Liver (tissue), 9 donors: ENCODE data around the gene THRAP3. TPM values are rescaled to one million over a fixed set of nuclear protein-coding genes. Genes with fewer than 3 reads are reported as not detected.
A peak's percentile ranks its signal among the peaks of the same experiment; 100 is the strongest.

ENCODE experiments used
- DNase-seq: peaks from one replicate; pipeline ENCODE4 v3.0.0-alpha.2; 2017; ENCODE audit warnings: low spot score
- H3K27ac ChIP-seq, 2 donors: one replicate each; pipeline ENCODE4 v1.7.0; 2013; ENCODE audit warnings: inconsistent platforms in 2 of 2, low read length in 2 of 2, control low read depth in 1 of 2, low read depth in 1 of 2, mild to moderate bottlenecking in 1 of 2
- H3K27me3 ChIP-seq, 4 donors: one replicate each; pipeline versions ENCODE4 v1.6.1 to v1.7.0; 2013; ENCODE audit warnings: low read length in 3 of 4, inconsistent platforms in 1 of 4, mild to moderate bottlenecking in 1 of 4, moderate library complexity in 1 of 4; ENCODE audit not compliant: control insufficient read depth in 4 of 4, insufficient read depth in 4 of 4
- H3K36me3 ChIP-seq, 4 donors: one replicate each; pipeline versions ENCODE4 v1.6.1 to v1.7.0; 2013; ENCODE audit warnings: low read length in 3 of 4, mild to moderate bottlenecking in 3 of 4, low read depth in 1 of 4, moderate library complexity in 1 of 4; ENCODE audit not compliant: control insufficient read depth in 4 of 4, insufficient read depth in 3 of 4
- H3K4me1 ChIP-seq, 4 donors: one replicate each; pipeline versions ENCODE4 v1.6.1 to v1.7.0; 2013; ENCODE audit warnings: low read length in 3 of 4, mild to moderate bottlenecking in 3 of 4, moderate library complexity in 1 of 4; ENCODE audit not compliant: control insufficient read depth in 4 of 4, insufficient read depth in 4 of 4
- H3K4me3 ChIP-seq, 3 donors: one replicate each; pipeline versions ENCODE4 v1.6.1 to v1.7.0; 2013; ENCODE audit warnings: low read length in 3 of 3, control low read depth in 1 of 3, low read depth in 1 of 3, mild to moderate bottlenecking in 1 of 3
- H3K9ac ChIP-seq, 2 donors: one replicate each; pipeline ENCODE4 v1.7.0; 2013; ENCODE audit warnings: low read length in 2 of 2, mild to moderate bottlenecking in 2 of 2, moderate library complexity in 2 of 2, control low read depth in 1 of 2, low read depth in 1 of 2
- H3K9me3 ChIP-seq, 4 donors: one replicate each; pipeline versions ENCODE4 v1.6.1 to v1.7.0; 2013; ENCODE audit warnings: low read length in 3 of 4; ENCODE audit not compliant: control insufficient read depth in 4 of 4
- ATF3 ChIP-seq: IDR thresholded peaks from 2 replicates; pipeline ENCODE4 v1.6.1; 2016; ENCODE audit warnings: antibody characterized with exemption
- CTCF ChIP-seq: fragments of 150-350 bp; IDR thresholded peaks from 2 replicates; pipeline ENCODE4 v1.5.1; 2017; ENCODE audit warnings: improper control_type of control experiment, low read depth, low read length; ENCODE audit not compliant: missing input control
- EGR1 ChIP-seq, 2 donors: IDR thresholded peaks; 2 replicates each; pipeline ENCODE4 v1.6.1; 2016 to 2018; ENCODE audit warnings: antibody characterized with exemption in 2 of 2, low read depth in 2 of 2
- FOXA1 ChIP-seq: IDR thresholded peaks from 2 replicates; pipeline ENCODE4 v1.6.1; 2016; ENCODE audit warnings: antibody characterized with exemption
- FOXA2 ChIP-seq: IDR thresholded peaks from 2 replicates; pipeline ENCODE4 v1.6.1; 2016; ENCODE audit warnings: antibody characterized with exemption
- GABPA ChIP-seq, 2 donors: IDR thresholded peaks in 1 of 2; conservative IDR thresholded peaks in 1 of 2; 2 replicates each; pipeline ENCODE4 v1.6.1; 2016; ENCODE audit warnings: antibody characterized with exemption in 2 of 2, mild to moderate bottlenecking in 1 of 2, moderate library complexity in 1 of 2
- HNF4A ChIP-seq, 2 donors: conservative IDR thresholded peaks; 2 replicates each; pipeline ENCODE4 v1.6.1; 2016; ENCODE audit warnings: antibody characterized with exemption in 2 of 2, mild to moderate bottlenecking in 2 of 2
- HNF4G ChIP-seq: IDR thresholded peaks from 2 replicates; pipeline ENCODE4 v1.6.1; 2016; ENCODE audit warnings: antibody characterized with exemption
- JUND ChIP-seq, 2 donors: IDR thresholded peaks; 2 replicates each; pipeline ENCODE4 v1.6.1; 2016; ENCODE audit warnings: antibody characterized with exemption in 2 of 2
- MAX ChIP-seq: IDR thresholded peaks from 2 replicates; pipeline ENCODE4 v1.6.1; 2016; ENCODE audit warnings: antibody characterized with exemption
- NR2F2 ChIP-seq: IDR thresholded peaks from 2 replicates; pipeline ENCODE4 v1.6.1; 2016; ENCODE audit warnings: antibody characterized with exemption
- RAD21 ChIP-seq, 2 donors: IDR thresholded peaks; 2 replicates each; pipeline ENCODE4 v1.6.1; 2016; ENCODE audit warnings: antibody characterized with exemption in 2 of 2, mild to moderate bottlenecking in 2 of 2
- RXRA ChIP-seq, 2 donors: IDR thresholded peaks; 2 replicates each; pipeline ENCODE4 v1.6.1; 2017 to 2018; ENCODE audit warnings: antibody characterized with exemption in 2 of 2, mild to moderate bottlenecking in 1 of 2
- SP1 ChIP-seq: IDR thresholded peaks from 2 replicates; pipeline ENCODE4 v1.6.1; 2018; ENCODE audit warnings: antibody characterized with exemption, mild to moderate bottlenecking
- YY1 ChIP-seq: IDR thresholded peaks from 2 replicates; pipeline ENCODE4 v1.6.1; 2016; ENCODE audit warnings: antibody characterized with exemption, mild to moderate bottlenecking
- ZBTB33 ChIP-seq: IDR thresholded peaks from 2 replicates; pipeline ENCODE4 v1.6.1; 2016; ENCODE audit warnings: antibody characterized with exemption
- WGBS: extraction: QIAGEN DNeasy Blood & Tissue Kit; methylation state at CpG from one replicate; pipeline ENCODE4 v1.1.7; 2013; 5-methylcytosine and 5-hydroxymethylcytosine counted together
- polyA plus RNA-seq, 2 donors: library from polyadenylated mRNA; stranded (reverse) in 1 of 2; unstranded in 1 of 2; fragments of 200-250 nt in 1 of 2; fragments of >200 nt in 1 of 2; fragmentation: Nextera tagmentation in 1 of 2; extraction: Ambion mirVana in 1 of 2; gene quantifications; one replicate each; pipeline versions ENCODE4 v1.2.1 to v1.2.3, GENCODE V29; 2013 to 2015
- total RNA-seq, 2 donors: library from RNA; depleted of rRNA; stranded (reverse); fragments of >200 nt; gene quantifications; one replicate each; pipeline ENCODE4 v1.2.3, GENCODE V29; 2014
- TF ChIP-seq, protein P1 (sequence below): IDR thresholded peaks from 2 replicates; pipeline ENCODE4 v1.6.1; 2016; ENCODE audit warnings: antibody characterized with exemption, mild to moderate bottlenecking
- donor health status: healthy.
- donor health status: healthy.
- donor health status: healthy.
- donor health status: healthy.
- donor health status: healthy.

The THRAP3 gene
- total and polyA plus RNA-seq, 4 donors, result 21.3 to 55.1 (median 45.8) TPM

DNA sequence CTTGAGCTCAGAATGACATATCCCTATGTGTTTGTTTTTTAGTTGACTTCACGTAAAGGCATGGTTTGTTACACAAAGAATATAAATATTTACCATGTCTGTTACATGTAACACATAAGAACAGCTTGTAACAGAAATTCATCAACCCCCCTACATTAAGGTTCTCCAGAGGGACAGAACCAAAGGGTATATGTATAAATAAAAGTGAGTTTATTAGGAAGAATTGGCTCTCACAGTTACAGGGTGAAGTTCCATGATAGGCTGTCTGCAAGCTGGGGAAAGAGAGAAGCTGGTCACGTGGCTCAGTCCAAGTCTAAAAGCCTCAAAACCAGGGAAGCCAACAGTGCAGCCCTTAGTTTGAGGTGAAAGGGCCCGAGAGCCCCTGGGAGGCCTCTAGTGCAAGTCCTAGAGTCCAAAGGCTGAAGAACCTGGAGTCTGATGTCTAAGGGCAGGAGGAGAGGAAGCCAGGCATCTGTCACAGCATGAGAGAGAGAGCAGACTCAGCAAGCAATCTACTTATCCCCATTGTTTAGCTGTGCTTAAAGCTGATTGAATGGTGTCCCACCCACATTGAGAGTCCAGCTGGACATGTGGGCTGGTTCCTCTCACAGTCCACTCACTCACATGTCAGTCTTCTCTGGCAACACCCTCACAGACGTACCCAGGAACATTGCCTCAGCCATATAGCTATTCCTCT, 15.8 kb downstream of the THRAP3 start (continued):
- TF ChIP-seq, protein P1, sequence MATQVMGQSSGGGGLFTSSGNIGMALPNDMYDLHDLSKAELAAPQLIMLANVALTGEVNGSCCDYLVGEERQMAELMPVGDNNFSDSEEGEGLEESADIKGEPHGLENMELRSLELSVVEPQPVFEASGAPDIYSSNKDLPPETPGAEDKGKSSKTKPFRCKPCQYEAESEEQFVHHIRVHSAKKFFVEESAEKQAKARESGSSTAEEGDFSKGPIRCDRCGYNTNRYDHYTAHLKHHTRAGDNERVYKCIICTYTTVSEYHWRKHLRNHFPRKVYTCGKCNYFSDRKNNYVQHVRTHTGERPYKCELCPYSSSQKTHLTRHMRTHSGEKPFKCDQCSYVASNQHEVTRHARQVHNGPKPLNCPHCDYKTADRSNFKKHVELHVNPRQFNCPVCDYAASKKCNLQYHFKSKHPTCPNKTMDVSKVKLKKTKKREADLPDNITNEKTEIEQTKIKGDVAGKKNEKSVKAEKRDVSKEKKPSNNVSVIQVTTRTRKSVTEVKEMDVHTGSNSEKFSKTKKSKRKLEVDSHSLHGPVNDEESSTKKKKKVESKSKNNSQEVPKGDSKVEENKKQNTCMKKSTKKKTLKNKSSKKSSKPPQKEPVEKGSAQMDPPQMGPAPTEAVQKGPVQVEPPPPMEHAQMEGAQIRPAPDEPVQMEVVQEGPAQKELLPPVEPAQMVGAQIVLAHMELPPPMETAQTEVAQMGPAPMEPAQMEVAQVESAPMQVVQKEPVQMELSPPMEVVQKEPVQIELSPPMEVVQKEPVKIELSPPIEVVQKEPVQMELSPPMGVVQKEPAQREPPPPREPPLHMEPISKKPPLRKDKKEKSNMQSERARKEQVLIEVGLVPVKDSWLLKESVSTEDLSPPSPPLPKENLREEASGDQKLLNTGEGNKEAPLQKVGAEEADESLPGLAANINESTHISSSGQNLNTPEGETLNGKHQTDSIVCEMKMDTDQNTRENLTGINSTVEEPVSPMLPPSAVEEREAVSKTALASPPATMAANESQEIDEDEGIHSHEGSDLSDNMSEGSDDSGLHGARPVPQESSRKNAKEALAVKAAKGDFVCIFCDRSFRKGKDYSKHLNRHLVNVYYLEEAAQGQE, result no peak
- TF ChIP-seq RAD21 (IDR thresholded peaks at IDR 0.05) (no peak), EGR1 (IDR thresholded peaks at IDR 0.05; ENCODE audit: low read depth in 2 of 2) (no peak), GABPA (IDR thresholded peaks at IDR 0.05 in 1 of 2, conservative IDR thresholded peaks at IDR 0.05 in 1 of 2) (no peak)

DNA sequence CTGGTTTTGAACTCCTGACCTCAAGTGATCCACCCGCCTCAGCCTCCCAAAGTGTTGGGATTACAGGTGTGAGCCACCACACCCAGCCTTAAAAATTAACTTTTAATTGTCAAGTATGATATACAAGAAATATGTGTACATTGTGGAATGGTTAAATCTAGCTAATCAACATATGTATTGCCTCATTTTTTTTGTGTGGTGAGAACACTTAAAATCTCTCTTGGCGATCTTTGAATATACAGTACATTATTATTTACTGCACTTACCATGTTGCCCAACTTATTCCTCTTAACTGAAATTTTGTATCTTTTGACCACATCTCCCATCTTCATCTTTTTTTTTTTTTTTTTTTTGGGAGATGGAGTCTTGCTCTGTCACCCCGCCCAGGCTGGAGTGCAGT, 23.3 kb downstream of the THRAP3 start:
- Histone ChIP-seq H3K36me3 (peaks cover 0 to 1% (median under 1%) of the 10 kb centered on the region in 4 donors), H3K9me3 (no peaks in the 10 kb centered on the region), H3K27me3 (no peaks in the 10 kb centered on the region), H3K4me1 (peaks cover 20 to 49% (median 45%) of the 10 kb centered on the region in 4 donors), H3K4me3 (no peak overlapping the region), H3K27ac (peak overlapping the region; percentile 58 to 75), H3K9ac (no peak overlapping the region)
- TF ChIP-seq FOXA1, result no peak
- no peak for TF ChIP-seq ATF3
- TF ChIP-seq HNF4A (conservative IDR thresholded peaks at IDR 0.05), result no peak
- TF ChIP-seq RXRA (IDR thresholded peaks at IDR 0.05), result no peak
- no peak for TF ChIP-seq GABPA (IDR thresholded peaks at IDR 0.05 in 1 of 2, conservative IDR thresholded peaks at IDR 0.05 in 1 of 2)
- TF ChIP-seq CTCF, result no peak
- whole genome bisulfite sequencing, result 94% methylated on average over 3 of the region's 3 CpGs
- DNase-seq, result no peak

DNA sequence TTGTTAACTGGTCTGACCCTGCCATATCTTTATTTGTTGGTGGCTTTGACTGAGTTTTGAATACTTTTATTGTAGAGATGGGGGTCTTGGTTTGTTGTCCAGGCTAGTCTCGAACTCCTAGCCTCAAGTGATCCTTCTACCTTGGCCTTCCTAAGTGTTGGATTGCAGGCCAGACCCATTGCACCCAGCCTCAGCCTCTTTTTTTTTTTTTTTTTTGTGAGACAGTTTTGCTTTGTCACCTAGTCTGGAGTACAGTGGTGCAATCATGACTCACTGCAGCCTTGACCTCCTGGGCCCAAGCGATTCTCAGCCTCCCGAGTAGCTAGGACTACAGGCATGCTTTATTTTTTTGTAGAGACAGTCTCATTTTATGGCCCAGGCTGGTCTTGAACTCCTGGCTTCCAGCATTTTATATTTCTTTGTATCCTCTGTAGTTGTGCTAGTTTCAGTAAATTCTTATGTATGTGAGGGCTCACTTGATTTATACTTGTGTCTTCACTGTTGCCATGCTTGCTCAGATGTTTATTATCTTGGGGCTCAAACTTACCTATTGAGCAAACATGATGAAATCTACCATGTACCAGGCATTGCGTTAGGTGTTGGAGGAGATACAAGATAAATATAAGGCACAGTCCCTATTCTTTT, 24.1 kb downstream of the THRAP3 start:
- peaks cover 20 to 55% (median 49%) of the 10 kb centered on the region in 4 donors for H3K4me1 ChIP-seq
- H3K9ac ChIP-seq, result no peak overlapping the region
- no peak overlapping the region for H3K4me3 ChIP-seq
- peak overlapping the region; percentile 58 to 75 for H3K27ac ChIP-seq
- H3K9me3 ChIP-seq, result no peaks in the 10 kb centered on the region
- no peak for DNase-seq
- H3K27me3 ChIP-seq, result no peaks in the 10 kb centered on the region
- WGBS, result 18% methylated on average over 4 of the region's 4 CpGs
- no peaks in the 10 kb centered on the region for H3K36me3 ChIP-seq
- TF ChIP-seq HNF4G (no peak), EGR1 (IDR thresholded peaks at IDR 0.05; ENCODE audit: low read depth in 2 of 2) (no peak), FOXA1 (no peak), HNF4A (conservative IDR thresholded peaks at IDR 0.05) (peak; percentile 75 to 85), SP1 (peak; percentile 64), CTCF (no peak), ZBTB33 (peak; percentile 36), ATF3 (peak; percentile 96), GABPA (IDR thresholded peaks at IDR 0.05 in 1 of 2, conservative IDR thresholded peaks at IDR 0.05 in 1 of 2) (peak in 1 of 2 donors; percentile 11), YY1 (peak; percentile 39), FOXA2 (peak; percentile 49), MAX (peak; percentile 70), JUND (IDR thresholded peaks at IDR 0.05) (peak; percentile 97 to 99), NR2F2 (peak; percentile 83)
